Femur (tissue), 1 donor: Measurements from ENCODE around the gene MAMLD1.

Experiments used
- DNase-seq: peaks from one replicate; pipeline ENCODE4 v3.0.0-alpha.2; 2017

Gene MAMLD1

GRCh38 chrX:150537851-150538250, 174.7 kb downstream of the MAMLD1 start:
- no peak for DNase-seq

- no peak for DNase-seq
Observed at GRCh38 chrX:150540965-150541364, 177.8 kb downstream of the MAMLD1 start.

GRCh38 chrX:150542846-150543229, 179.7 kb downstream of the MAMLD1 start:
- DNase-seq = no peak

DNA sequence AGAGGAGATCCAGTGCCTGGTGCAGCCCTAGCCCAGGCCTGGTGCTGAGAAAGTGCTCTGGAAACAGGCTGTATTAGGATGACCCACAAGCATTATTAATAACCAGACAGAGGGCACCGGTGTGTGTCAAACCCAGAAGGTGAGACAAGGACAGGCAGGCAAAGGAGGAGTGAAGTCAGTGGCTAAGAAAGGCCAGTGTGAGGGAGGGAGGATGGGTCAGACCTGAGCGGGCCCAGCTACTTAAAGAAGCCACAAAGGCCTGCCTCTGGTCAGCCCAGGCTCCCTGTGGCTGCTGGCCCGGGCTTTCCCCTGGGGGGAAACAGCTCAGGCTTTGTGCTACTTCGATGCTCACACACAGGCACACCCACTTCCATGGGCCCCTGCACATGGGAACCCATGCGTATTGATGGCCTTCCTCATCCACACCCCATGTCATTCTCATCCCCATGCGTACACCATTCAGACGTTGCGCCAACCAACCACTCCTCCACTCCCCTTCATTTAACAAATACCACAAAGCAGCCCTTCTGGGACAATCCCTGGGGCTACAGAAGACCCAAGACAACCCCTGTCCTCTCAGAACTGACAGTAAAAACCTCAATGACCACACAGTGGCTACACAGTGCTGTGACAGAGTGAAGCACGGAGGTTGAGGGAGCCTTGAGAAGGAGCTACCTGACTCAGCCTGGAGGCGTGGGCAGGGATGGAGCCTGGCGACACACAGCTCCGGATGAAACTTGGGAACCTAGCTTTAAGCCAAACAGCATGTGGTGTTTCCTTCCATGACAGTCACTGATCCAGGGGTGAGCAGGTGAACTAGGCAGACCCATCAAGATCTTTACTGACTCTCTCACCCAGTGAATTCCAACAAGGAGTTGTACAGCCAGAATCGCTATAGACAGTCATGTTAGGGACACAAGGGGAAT, 180.4 kb downstream of the MAMLD1 start:
- no peak for DNase-seq

- DNase-seq = no peak
Observed at GRCh38 chrX:150544222-150544787, 181.2 kb downstream of the MAMLD1 start.

DNA sequence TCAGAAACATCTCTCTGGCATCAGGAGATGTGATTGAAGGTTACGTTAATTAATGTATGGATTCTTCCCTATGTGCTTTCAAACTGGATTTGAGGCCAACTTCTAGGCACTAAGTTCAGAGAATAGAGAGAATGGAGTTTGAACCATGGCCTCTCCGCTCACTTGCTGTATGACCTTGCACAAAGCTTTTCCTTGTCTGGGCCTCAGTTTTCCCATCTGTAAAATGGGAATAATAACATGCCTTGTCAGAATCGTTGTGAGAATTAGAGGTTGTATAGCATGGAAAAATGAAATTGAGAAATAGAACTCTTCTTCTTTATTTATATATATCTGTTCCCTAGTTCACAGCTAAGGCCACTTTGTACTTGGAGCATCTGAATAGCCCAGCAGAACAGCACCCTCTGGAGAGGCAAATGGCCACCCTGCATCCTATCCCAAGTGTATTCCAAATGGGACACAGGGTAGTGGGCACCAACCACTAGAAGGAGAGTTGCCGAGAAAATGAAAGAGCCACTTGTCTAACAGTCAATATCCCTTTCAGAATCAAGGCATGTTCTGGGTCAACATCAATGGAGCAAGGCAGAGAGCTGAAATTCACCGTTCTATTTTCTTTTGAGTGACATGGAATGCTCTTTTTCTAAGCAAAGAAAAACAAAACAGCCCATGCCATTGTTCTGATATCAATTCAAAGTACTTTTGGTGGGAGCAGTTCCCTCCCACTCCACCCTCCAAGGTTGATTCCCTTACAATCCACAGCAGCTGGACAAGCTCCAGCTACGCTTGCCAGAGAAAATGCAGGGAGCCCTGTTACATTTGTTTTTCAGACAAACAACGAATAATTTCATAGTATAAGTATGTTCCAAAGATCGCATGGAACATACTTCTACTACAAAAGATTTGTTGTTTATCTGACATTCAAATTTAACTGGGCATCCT, 182.0 kb downstream of the MAMLD1 start:
- DNase-seq = no peak

GRCh38 chrX:150546711-150547153, 183.6 kb downstream of the MAMLD1 start:
- no peak for DNase-seq

DNA sequence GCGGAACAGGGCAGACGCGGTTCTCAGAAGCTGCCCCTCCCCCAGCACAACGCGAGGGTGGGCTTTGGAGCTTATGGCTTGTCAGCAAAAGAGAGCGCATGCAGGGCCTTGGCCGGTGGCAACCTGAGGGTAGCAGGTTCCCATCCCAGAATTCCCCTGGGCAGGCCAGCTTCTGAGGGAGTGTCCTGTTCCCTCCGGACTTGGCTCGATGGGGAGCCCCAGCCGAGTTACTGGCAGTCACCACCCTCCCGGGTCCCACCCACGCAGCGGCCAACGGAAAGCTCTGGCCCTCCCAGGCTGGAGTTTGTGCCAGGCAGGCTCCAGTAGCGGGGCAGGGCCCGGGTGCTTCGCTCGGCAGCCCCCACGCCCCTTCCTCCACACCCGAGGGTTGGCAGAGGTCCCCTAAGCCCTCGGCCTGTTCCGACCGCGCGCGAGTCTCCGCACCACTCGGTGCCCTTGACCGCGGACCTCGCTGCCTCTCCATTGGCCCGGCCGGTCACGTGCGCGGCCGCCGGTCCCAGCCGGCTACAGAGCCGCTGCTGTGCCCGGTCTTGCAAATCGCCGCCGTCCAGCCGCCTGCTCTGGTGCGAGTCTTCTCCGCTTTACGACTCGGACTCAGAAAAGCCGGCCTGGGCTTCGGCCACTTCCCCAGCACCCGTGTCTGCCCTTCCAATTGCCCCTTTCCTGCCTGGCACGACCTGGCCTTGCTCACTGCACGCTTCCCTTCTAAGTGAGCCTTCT, 184.4 kb downstream of the MAMLD1 start:
- peak; percentile 75 for DNase-seq

DNA sequence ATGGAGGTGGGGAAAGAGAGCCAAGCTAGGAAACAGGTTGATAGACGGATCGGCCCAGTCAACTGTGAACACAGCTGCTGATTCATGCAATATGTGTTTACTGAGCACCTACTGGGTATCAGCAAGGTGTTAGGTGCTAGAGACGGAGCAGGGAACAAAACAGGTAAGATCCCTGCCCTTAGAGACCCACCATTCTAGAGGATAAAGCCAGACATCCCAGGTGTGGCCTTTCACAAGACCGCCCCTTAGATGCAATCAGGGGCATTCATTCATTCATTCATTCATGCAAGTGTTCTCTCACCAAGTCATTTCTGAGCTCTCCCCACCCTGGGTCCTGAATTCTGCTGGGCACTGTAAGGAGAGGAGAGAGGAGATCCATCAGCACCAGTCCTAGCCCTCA, 185.1 kb downstream of the MAMLD1 start:
- DNase-seq = no peak

GRCh38 chrX:150548684-150549083, 185.6 kb downstream of the MAMLD1 start:
- DNase-seq = no peak

- no peak for DNase-seq
Observed at GRCh38 chrX:150551963-150552362, 188.8 kb downstream of the MAMLD1 start.

DNA sequence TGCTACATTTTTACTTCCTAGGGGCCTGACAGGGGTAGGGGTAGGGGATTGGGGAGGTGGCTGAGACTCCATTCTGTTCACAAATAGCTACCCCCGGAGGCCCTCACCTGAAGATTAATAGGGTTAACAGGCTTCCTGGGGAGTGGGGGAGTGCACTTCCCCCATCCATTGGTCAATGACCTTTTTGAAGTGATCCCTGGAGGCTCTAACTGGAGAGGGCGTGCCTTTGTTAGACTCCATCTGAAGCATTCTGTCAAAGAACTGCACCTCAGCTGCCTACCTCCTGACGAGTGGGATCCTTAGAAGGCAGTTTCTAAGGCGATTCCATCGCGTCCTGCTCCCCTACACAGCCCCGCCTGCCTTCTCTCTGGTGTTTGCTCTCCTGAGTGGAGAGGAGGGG, 195.3 kb downstream of the MAMLD1 start:
- DNase-seq = no peak
